DMS53 (cell line): Measurements from ENCODE around the gene C6orf89.
"Not testable (repeated sequence)": the region's sequence is repeated elsewhere in the genome, so short reads cannot be mapped to it uniquely, and the experiment has no call there.

Experiments
- DNase-seq: peaks from one replicate; lab custom pipeline; 2025; lab: John Stamatoyannopoulos, UW

The C6orf89 gene

DNA sequence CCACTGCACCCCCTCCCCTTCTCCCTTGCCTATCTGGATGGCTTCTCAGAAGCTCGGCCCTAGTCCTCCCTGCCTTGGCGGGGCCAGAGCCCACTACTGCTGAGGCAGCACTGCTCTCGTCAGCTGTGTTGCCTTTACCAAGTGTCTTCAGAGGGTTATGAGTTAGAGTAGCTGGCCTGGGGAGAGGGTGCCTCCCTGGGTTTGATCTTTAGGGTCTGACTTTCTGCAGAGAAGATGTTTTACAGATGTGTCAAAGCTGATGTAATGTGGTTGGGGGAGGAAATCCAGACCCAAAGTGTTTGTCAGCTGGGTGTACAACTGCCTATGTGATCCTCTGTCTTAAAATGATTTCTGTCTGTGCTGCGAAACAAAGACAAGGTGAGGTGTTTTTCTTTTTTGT, 38.4 kb downstream of the C6orf89 start:
- DNase-seq, result no peak

DNA sequence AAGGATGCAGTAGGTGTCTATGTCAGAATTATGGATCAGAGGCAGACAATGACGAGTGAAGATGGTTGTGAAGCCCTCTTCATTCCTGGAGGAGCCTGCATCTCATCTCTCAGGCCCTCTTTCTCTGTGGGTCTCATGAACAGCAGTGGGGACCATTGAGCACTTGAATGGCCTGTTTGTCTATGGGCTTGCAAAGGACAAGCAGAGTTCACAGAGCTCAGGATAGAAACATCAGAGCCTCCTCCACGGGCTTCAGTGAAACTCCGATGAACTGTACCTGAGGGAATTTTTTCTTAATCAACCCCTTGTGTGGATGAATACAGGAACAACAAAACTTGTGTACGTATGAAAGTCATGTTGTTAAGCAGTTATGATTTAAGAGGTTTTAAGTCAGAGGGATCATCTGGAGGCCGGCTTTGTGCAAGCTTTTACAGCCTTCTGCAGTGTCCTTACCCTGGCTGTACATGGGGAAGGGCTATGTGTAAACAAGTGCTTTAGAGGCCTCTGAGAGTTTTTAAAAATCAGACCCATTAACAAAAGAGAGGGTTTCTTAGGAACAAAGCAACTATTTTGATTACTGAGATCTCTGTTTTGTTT, 39.1 kb downstream of the C6orf89 start:
- DNase-seq, result no peak

DNA sequence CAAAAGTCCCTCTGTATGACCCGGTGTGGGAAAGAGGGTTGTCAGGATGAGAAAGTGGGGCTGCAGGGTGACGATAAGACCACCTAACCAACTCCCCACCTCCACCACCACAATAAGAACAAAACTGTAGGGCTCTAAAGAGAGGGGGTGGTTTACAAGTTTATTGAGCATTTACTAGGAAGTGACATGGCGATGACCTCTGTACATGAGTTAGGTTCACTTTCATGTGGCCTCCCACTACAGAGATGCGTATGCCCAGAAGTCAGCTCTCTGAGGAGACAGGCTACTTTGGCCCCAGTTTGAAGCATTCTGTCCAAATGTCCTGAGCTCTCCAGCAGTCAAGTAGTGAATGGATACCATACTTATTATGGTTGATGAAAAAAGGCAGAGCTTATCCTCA, 40.1 kb downstream of the C6orf89 start:
- no peak for DNase-seq

DNA sequence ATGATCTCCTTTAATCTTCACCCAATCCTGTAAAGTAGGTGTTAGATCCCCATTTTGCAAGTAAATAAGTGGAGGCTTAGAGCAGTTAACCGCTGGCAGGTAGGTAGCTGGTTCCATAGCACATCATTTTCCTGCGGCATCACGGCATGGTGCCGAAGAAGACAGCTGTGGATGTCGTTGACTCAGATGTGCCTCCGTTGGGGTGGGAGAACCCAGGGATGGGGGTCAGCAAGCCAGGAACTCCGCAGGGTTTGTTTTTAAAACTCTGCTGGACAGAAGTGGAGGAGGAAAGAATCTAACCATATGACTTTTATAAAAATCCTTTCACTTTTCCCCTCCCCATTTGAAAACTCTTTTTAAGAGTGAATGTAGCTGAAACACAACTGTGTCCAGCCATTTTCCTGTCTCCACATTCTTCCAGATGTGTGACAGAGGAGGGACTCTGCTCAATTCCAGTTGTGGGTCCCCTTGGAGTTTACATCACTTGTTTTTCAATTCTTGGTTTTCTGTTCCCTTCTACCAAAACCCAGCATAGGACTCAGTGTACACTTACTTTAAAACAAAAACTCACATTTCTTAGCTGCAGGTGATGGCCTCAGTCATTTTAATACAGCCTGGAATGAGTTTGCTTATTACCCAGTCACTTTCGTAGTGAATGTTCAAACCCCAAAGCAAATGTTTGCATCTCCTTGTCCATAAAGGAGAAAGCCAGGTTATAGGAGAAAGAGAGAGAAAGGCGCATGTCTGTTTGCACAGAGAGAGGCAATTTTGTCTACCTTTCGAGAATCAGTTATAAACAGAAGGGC, 41.2 kb downstream of the C6orf89 start:
- DNase-seq, result no peak

DNA sequence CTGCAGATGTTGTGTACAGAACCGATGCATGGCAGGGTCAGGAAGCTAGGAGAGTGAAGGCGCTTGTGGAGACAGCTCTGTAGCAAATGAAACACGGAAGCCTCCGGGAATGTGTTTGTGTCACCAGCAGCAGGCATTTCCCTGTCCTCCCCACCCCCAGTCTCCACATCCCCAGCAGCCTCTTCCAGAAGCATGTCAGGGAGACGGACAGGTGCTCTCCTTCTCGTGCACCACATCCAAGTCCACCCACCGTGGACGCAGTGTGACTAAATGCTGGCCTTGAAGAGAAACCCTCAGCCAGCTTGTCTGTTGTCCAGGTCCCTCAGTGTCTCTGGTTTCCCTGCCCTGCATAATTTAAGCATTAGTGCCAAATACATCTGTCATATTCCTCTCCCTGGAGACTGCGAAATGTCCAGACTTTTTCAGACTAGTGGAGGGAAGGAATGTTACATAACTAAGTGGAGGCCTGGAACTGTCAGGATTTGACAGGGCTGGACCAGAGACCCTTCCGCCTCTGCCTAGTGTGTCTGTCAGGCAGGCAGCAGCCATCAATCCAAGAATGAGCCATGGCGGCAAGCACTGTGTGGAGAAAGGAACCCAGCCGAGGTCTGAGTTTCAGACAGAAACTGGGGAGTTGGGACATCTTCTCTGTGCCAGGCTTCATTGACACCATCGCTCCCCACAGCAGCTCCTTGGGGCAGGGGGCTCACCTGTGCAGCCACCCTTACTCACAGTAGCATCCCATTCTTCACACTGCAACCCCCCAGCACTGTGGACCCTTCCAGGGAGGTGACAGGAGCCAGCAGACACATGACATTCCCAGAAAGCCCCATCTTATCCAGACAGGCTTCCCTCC, 42.2 kb downstream of the C6orf89 start:
- no peak for DNase-seq

DNA sequence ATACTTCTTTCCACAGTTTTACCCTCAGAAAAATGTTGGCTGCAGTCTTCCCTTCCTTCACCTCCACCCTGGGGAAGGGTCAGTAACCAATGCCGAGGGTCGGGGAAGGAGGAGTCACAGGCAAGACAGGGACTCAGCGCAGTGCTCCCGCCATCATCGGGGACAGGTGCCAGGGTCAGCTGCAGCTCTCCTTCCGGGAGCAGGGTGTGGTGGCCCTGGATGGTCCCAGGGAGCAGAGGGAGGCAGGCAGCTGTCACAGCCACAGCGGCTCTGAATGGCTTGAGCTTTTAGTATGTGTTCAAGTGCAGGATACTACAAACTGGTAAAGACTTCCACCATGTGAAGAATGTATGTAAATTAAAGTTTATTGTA, 42.8 kb downstream of the C6orf89 start:
- no peak for DNase-seq

DNA sequence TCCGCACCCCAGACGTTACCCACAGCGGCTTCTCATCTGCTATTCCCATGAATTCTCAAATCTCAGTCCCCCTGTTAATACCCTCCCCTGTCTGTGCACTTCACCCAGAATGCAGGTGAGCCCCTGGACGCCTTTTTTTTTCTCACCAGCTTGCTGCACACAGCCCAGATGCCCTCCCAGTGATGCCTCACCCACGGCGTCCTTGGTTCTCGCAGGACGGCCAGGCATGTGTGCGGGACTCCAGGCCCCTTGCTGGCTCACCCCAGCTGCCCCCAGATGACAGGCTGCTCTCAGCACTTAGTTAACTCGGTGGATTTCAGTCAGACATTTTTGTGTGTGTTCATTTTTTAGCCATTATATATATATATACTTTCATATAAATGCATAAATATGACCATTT, 43.4 kb downstream of the C6orf89 start:
- DNase-seq, result no peak

DNA sequence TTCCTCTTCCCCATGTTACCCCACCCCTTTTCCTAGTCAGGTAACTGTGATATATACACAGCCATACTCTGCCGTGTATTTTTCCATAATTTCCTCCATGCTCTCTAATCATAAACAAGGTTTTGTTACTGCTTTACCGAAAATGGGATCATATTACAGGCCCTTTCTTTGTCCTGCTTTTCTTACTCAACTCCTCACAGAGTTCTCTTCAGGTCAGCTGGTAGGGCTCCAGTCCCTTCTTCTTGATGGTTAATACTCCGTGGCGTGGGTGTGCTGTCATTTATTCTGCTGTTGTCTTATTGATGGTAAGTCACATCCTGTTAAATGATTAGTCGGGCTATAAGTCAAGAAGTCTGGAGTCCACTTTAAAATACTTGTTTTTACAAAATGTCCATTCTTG, 43.9 kb downstream of the C6orf89 start:
- DNase-seq, result no peak

DNA sequence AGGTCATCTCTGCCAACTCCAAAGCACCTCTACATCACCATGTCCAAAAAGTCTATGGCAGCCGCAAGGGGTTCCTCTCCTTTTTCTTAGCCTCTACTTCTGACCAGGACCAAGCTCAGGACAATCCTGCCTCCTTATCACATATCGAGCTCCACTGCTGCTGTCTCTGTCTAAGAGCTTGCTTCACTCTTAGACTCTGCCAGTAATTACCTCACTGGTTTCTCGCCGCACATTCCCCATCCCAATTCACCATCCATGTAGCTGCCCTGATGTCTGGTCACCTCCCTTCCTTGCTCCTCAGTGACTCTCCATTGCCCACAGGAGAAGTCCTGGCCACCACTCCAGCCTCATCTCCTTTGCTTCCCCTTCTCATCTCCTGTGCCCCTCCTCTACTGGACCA, 44.7 kb downstream of the C6orf89 start:
- DNase-seq, result no peak

DNA sequence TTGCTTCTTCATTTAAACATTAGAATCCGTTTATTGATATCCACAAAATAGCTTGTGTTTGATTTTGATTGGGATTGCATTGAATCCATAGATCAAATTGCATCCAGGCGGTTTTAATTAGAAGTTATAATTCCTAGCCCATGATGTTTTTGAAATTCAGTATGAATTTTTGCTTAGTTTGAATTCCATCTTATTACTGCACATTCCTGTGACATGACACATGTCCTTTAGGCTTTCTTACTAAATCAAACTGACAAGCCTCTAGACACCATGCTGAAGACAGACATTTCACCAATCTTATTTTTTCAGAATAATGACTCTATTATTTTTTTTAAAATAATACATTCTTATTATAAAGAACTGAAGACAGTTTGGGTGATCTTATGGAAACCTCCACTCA, 47.4 kb downstream of the C6orf89 start:
- DNase-seq, result no peak

DNA sequence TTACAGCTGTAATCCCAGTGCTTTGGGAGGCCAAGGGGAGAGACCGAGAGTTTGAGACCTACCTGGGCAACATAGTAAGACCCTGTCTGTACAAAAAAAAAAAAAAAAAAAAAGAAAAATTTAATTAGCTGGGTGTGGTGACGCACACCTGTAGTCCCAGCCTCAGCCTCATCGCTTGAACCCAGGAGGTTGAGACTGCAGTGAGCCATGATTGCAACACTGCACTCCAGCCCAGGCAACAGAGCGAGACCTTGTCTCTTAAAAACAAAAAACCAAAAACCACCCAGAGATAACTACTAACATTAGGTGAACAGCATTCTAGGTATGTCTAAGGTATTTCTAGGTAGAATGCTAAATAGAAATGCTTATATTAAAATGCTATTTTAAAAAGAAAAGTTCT, 47.8 kb downstream of the C6orf89 start:
- DNase-seq, result no peak

DNA sequence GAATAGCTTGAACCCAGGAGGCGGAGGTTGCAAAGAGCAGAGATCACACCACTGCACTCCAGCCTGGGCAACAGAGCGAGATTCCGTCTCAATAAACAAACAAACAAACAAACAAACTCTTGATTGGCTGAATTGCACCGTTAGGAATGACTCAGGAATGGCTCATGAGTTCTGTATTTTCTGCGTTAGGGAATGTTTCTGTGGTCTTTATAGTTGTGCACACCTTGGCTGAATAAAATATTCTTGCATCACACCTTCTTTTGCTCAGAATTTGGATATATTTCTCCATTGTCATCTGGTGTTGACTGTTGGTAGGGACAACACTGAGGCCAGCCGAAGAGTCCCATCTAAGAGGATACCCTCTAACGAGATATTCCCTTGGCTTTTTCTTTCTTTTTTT, 49.1 kb downstream of the C6orf89 start:
- no peak for DNase-seq

DNA sequence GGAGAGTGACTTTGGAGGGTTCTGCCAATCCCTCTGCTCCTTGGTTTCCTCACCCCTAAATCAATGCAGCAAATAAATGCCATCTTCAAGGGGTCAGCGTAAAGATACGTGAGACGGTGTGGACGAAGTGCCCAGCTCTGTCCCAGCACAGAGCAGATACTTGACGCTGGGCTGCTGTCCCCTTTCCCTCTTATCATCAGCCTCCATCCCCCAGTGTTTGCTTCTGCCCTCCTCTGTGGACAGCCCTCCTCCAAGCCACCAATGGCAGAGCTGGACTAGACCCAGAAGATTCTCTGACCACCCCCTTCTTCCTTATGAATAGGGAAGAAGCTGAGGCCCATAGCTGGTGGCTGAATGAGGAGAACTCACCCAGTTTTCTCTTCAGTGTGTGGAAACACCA, 51.1 kb downstream of the C6orf89 start:
- no peak for DNase-seq

DNA sequence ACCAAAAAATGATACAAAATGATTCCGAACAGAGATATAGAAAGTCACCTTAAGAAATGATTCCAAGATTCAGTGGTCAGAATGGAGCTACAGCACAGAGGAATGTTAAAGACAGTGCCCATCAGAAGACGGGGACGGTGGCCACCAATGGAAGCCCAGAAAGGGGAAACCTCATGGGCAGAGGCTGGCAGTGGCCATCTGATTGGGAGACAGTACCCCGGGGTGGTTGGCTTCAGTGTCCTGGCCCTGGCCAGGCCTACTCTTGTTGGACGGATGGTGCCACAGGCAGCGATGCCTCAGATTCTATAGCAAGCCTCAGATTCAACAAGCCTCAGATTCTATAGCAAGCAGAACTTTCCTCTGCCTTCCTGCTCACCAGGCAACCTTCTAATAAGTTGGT, 52.1 kb downstream of the C6orf89 start:
- DNase-seq, result no peak

DNA sequence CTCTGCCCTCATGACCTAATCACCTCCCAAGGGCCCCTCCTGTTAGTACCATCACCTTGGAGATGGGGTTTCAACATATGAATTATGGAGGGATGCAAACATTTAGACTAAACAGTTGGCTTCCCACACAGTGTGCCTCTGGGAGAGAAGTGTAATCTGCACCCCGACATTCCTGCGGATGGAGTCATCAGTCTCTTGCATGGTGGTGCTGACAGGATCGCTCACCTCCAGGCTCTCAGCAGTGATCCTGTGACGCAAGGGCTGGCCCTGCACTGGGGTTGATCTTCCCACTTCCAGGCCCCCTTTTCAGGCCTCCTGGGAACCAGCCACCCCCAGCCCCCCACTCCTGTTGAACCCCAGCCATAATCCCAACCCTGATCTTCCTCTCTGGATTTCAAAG, 52.8 kb downstream of the C6orf89 start:
- no peak for DNase-seq

DNA sequence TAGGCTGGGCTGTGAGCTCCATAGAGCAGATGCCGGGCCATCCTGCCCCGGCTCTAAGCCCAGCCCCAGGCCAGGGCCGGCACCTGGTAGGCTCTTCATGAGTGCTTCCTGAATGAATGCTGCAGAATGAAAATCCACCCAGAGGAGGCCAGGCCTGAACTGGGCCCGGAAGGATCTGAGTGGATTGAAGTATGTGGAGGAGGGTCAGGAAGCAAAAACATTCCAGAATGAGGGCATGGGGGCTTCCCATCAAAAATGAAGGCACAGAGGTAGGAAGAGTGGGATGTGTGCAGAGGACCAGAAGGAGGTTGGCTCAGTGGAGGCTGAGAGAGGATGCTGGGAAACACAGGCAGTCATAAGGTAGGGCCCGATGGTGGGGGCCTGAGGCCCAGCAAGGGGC, 53.3 kb downstream of the C6orf89 start:
- not testable (repeated sequence) for DNase-seq

DNA sequence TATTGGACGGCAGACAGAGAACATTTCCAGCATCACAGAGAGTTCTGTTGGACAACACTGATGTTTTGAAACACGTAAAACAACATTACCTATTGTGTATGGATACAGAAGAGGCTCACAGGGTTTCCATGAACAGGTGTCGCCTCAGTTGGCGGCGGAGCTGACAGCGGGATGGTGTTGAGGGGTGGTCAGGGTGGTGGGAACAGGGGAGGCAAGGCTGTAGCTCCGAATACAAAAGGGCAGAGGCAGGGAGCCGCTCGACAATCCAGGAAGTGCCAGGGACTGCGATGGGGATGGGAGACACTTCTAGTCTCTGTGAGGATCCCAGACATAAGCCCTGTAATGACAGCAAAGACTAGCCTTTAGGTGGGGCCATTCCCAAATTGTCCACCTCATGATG, 54.3 kb downstream of the C6orf89 start:
- no peak for DNase-seq

DNA sequence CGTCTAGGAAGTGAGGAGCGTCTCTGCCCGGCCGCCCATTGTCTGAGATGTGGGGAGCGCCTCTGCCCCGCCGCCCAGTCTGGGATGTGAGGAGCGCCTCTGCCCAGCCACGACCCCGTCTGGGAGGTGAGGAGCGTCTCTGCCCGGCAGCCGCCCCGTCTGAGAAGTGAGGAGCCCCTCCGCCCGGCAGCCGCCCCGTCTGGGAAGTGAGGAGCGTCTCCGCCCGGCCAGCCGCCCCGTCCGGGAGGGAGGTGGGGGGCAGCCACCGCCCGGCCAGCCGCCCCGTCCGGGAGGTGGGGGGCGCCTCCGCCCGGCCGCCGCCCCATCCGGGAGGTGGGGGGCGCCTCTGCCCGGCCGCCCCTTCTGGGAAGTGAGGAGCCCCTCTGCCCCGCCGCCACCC, 55.8 kb downstream of the C6orf89 start:
- not testable (repeated sequence) for DNase-seq

DNA sequence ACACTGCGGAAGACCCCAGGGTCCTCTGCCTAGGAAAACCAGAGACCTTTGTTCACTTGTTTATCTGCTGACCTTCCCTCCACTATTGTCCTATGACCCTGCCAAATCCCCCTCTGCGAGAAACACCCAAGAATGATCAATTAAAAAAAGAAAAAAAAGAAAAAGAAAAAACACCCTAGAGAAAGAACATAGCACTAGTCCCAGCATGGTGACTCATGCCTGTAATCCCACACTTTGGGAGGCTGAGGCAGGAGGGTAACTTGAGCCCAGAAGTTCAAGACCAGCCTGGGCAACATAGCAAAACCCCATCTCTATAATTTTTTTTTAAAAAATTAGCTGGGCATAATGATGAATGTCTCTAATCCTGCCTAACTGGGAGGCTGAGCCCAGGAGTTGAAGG, 56.6 kb downstream of the C6orf89 start:
- not testable (repeated sequence) for DNase-seq

DNA sequence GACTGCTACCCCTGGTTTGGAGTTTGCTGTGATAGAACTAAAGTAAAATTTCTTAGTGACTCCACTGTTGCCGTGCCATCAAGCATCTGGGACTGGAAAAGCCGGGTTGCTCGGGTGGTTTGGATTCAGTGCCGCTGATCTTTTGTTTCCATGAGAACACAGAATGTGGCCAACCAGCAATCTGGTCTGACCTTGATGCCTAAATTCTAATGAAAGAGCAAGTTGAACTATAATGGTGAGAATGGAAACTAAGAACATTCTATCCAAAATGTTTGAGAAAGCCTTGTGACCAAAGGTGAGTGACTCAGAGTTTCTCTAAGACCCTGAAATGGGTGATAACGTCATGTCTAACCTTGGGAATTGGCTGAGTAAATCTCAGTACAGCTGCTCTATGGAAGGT, 58.9 kb downstream of the C6orf89 start:
- DNase-seq, result no peak

DNA sequence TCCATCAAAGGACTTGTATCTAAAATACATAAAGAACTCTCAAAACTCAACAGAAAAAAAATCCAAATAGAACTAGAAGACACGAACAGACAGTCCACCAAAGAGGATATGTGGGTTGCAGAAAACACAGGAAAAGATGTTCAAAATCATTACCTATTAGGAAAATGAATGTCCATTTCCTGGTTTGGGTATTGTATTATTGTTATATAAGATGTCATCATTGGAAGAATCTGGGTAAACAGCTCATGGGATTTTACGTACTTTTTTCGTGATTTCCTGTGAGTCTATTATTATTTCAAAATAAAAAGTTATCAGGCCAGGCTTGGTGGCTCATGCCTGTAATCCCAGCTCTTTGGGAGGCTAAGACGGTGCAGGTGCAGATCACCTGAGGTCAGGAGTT, 59.5 kb downstream of the C6orf89 start:
- no peak for DNase-seq

DNA sequence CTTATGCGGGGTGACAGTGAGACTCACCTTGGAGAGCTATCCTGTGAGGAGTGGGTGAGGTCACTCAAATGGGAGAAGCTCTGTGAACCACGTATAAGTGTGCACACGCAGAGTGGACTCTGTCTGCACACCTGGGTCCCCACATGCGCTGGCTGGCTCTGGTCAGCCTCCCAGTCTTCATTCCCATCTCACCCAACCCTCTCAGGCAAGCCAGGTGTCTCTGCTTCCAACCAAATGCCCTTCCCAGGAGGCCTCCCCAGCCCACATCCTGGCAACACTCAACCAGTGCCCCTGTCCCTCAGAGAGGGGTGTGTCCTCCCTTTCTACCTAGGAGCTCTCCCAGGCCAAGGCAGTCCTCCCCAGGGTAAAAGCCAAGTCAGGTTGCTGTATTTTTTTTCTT, 60.8 kb downstream of the C6orf89 start:
- DNase-seq, result no peak
